Fibroblast of the aortic adventitia (primary cell): Measurements from ENCODE around the gene DNMT3A. TPM values are rescaled to one million over a fixed set of nuclear protein-coding genes. Genes with fewer than 3 reads are reported as not detected.

Experiments used
- DNase-seq: peaks from one replicate; pipeline ENCODE4 v3.0.0-alpha.2; 2010; ENCODE audit warnings: low read depth
- H3K4me3 ChIP-seq: 2 replicates; pipeline ENCODE4 v1.5.1; 2011; ENCODE audit warnings: low read depth, mild to moderate bottlenecking, control low read depth, low read length, moderate library complexity
- total RNA-seq: library from RNA; depleted of rRNA; stranded (reverse); fragments of >200 nt; gene quantifications from 2 replicates; pipeline ENCODE4 v1.2.3, GENCODE V29; 2012; ENCODE audit warnings: low replicate concordance
- TF ChIP-seq, protein P1 (sequence below): IDR thresholded peaks from 2 replicates; pipeline ENCODE4 v1.5.1; 2011; ENCODE audit warnings: mild to moderate bottlenecking, low read length, control low read depth, inconsistent platforms; ENCODE audit not compliant: insufficient read depth

Gene DNMT3A
- total RNA-seq, 1 donor = 10.8 TPM

DNA sequence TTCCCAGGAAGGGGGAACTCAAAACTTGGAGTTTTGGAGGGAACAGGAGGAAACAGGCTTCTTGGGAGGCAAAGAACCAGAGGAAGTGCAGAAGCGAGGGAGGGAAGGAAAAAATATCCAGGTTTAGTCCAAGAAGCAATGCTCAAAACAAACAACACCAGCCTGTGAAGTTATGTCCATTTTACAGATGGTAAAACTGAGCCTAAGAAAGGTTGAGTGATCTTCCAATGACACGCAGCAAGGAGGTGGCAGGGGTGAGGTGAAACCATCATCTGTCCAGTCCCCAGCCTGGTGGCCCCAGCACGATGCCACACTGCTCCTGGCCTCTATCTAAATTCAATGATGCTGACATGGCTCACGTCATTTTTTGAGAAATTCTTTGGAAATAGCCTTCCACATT lies 10.8 kb downstream of the DNMT3A start:
- TF ChIP-seq, protein P1, sequence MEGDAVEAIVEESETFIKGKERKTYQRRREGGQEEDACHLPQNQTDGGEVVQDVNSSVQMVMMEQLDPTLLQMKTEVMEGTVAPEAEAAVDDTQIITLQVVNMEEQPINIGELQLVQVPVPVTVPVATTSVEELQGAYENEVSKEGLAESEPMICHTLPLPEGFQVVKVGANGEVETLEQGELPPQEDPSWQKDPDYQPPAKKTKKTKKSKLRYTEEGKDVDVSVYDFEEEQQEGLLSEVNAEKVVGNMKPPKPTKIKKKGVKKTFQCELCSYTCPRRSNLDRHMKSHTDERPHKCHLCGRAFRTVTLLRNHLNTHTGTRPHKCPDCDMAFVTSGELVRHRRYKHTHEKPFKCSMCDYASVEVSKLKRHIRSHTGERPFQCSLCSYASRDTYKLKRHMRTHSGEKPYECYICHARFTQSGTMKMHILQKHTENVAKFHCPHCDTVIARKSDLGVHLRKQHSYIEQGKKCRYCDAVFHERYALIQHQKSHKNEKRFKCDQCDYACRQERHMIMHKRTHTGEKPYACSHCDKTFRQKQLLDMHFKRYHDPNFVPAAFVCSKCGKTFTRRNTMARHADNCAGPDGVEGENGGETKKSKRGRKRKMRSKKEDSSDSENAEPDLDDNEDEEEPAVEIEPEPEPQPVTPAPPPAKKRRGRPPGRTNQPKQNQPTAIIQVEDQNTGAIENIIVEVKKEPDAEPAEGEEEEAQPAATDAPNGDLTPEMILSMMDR = no peak
- H3K4me3 ChIP-seq = no peak overlapping the region
- no peak for DNase-seq

DNA sequence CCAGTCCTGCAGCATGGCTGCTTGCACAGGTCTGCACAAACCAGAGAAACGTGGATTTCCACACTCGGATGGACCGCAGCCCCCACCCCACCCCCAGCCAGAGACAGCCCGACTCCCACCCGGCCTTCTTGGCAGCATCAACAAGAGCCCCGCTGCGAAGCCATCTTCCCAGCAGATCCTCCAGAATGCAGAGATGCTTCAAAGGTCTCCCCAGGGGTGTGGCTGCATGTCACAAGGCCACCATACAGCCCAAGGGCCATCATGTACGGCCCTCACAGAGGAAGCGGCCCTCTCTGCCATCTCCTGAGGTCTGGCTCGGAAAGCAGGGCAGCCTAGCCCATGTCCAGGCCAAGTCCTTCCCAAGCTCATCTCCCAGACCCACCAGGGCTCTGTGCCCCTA lies 11.5 kb downstream of the DNMT3A start:
- no peak overlapping the region for H3K4me3 ChIP-seq
- TF ChIP-seq, protein P1 = no peak
- no peak for DNase-seq

DNA sequence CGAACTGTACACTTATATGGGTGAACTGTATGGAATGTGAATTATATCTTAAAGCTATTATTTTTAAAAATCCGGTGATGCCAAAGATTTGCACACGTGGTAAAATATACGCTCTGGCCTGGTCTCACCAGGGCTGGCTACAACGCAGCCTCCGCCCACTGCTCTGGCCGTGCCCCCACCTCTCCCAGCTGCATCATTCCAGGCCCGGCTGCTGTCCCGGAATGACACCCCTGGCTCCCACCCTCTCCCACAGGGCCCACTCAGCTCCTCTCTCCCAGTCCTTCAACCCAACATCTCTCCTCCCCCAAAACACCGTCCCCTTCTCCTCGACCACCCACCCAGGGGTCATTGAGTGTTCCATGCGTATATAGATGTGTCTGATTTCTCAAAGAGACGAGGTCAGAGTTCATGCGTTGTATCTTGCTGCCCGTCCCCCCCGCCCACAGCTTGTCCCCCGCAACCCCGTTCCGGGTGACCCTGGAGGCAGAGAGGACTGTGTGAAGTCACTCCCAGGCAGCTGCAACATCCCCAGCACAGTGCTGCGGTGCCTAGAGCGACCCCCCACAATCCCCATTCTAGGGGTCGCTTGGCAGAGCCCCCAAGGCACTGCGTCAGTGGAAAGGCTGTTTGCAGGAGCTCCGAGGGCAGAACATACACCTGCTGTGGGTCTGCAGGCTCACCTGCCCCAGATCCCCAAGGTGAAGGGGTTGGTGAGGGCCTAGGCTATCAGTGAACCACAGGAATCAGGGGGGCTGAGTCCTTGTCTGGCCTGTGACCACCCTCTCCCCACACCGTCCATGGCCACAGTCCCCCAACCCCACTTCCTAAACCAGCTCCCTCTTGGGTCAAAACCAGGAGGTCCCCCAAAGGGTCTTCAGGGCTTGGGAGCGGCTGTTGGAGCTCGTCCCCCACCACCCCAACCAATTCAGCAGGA lies 13.3 kb downstream of the DNMT3A start:
- no peak for DNase-seq
- H3K4me3 ChIP-seq = no peak overlapping the region
- TF ChIP-seq, protein P1 = no peak

DNA sequence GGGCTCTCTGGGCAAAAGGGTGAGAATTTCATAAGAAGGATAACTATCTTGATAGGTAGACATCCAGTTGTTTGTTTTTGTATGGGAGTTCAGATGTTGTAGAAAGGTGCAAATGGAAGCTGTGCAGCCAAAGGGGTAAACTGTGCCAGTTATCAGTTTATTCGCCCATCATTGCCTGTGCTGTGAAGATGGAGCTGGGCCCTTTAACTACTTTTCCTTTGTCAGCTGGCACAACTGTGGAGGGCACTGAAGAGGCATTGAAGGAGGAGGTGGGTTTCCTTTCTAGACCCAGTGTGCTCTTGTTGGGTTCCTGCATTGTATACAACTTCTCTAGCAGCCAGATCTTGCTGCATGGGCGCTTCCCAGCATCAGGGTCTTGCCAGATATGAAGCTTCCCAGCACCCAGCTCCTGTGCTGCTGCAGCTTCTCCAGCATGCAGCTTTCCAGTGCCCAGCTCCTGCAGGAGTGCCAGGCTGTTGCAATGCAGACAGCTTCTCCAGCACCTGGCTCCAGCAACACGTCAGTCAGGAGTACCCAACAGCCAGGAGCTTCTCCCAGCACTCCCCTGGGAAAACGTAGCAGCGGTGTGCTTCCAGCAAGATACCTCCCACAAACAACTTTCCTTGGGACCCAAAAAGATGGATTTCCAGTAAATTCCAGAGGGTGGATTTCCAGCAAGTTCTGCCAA lies 15.3 kb downstream of the DNMT3A start:
- TF ChIP-seq, protein P1 = no peak
- no peak for DNase-seq
- no peak overlapping the region for H3K4me3 ChIP-seq

DNA sequence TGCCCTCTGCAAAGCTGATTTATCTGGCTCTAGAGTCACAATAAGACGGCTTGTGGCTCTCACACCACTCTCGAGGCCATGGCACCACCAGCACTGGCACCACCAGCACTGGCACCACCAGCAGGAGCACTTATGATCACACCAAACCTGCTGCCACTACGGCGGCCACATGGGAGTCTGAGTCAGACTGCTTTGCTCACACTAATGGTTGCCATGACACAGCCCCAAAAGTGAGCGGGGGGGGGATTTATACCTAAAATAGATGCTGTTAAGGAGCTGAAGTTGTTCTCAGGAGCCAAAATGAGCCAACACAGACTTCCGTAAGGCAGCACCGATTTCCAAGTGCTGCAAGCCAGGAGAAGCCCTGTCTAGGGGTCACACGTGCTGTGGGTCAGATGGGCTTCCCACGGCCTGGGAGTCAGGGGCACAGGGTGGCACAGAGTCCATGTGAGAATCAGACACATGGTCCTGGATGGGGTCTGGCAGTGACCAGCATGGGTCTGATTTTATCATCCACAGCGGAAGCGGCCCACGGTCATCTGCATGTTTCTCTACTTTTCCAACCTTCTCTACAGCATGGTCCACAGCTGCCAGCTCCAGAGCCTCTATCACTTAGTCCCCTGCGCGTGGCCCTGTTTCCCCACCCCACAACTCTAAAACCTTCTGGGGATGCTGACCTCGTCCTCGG lies 16.7 kb downstream of the DNMT3A start:
- peak; percentile 77 for DNase-seq

DNA sequence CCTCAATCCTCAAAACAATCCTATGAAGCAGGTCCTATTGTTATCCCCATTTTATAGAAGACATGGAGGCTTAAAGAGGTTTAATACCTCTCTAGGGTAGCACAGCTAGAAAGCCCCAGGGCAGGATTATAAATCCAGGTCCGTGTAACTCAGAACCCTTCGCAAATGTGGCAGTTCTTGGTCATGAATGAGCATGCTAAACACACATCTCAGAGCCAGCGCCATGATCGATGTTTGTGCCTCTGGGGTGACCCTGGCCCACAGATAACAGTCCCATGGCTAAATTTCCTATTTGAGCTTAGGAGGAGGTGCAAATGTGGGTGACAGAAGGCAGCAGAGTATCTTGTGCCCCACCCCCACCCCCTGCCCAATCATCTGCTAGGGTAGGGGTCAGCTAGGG lies 17.5 kb downstream of the DNMT3A start:
- DNase-seq = no peak
- TF ChIP-seq, protein P1 = no peak
- no peak overlapping the region for H3K4me3 ChIP-seq

More for the DNA sequence above, 16.7 kb downstream of the DNMT3A start:
- no peak overlapping the region for H3K4me3 ChIP-seq
- TF ChIP-seq, protein P1 = no peak
